Putamen (tissue), 1 donor: ENCODE results near the gene GALNT13.

Experiments used
- DNase-seq: peaks from one replicate; pipeline ENCODE4 v3.0.0-alpha.2; 2016; ENCODE audit warnings: low spot score

GALNT13 gene

DNA sequence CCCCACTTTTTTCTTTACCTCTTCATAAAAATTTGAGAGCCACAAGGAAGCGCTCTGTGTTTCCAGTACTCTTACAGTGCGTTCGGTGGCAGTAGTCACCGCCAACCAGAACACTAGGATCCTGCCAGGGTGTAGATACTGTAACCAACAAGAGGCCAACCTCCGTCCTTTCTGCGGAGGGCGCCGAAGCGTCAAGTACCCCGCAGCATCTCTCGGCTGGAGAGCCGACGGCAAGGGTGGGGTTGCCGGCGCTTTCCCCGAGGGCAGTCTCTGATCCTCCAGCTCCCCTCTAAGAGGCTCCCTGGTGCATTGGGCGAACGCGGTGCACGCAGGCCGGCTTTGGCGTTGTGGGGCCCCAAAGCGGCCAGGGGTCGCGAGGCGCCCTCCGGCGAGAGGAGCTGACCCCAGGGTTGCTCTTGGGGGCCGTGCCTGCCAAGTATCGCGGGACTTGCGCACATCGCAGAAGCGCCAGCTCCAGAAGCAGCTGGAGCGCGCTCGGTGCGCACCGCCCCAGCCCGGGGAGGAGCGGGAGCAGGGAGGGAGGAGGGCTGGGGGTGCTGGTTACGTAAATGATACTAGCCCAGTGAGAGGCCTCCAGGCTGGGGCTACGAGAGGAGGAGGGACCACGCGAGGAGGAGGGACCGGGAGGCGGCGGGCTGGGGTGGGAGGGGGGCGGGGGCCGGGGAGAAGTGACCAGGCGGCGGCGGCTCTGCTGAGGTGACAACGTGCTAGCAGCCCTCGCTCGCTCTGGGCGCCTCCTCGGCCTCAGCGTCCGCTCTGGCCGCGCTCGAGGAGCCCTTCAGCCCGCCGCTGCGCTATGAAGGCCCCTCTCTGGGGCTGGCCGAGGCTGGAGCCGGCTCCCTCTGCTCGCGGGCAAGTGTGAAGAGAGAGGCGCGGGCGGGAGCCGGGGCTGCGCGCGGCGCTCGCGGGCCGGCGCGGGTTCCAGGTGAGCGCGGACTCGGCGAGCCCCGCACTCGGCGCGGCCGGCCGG lies at the start of gene GALNT13:
Gene GALNT13 (plus strand): TSS at position 692 of the 991 bp plus-strand sequence.
- peak; percentile 94 for DNase-seq

- no peak for DNase-seq
Measured at GRCh38 chr2:153823880-153824279, 47.8 kb upstream of the GALNT13 start.

GRCh38 chr2:153828335-153828734 lies 43.4 kb upstream of the GALNT13 start:
- no peak for DNase-seq

DNA sequence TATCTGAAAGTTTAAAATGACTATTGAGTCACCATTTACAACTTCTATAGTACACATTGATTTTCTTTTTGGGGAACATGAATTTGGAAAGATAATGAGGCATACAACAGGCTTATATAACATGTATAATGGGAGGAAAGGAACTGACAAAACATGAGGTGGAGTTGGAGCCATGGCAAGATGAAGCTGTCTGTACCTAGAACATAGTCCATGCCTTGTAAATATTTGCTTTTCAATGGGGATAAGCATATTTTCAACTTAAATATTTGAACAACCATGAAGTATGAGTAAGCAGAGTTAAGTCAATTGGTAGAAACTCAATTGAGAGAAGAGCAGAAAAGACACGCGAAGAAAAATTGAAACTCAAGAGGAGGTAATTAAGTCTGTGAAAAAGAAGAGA lies 37.1 kb upstream of the GALNT13 start:
- DNase-seq = no peak

GRCh38 chr2:153858250-153858649 lies 13.5 kb upstream of the GALNT13 start:
- no peak for DNase-seq

- DNase-seq = no peak
Measured at GRCh38 chr2:153864022-153864421, 7.7 kb upstream of the GALNT13 start.

DNA sequence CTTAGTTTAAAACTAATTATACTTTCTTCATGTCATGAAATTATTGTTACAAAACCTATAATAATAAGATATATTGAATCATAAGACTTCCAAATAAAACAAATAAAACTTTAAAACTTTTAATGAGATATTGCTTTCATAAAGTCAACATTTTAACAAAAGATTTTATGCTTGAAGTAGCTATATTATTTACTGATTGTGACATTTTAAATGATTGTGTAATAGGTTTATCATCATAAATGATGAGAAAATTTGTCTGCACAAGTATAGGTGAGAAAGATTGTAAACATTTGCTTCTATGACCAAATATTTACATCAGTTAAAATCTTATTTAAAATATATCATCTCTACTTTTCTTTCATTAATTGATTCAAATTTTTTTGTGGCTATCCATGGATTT lies 5.1 kb upstream of the GALNT13 start:
- no peak for DNase-seq

GRCh38 chr2:153870308-153870707 lies 1.4 kb upstream of the GALNT13 start:
- DNase-seq = peak; percentile 33

DNA sequence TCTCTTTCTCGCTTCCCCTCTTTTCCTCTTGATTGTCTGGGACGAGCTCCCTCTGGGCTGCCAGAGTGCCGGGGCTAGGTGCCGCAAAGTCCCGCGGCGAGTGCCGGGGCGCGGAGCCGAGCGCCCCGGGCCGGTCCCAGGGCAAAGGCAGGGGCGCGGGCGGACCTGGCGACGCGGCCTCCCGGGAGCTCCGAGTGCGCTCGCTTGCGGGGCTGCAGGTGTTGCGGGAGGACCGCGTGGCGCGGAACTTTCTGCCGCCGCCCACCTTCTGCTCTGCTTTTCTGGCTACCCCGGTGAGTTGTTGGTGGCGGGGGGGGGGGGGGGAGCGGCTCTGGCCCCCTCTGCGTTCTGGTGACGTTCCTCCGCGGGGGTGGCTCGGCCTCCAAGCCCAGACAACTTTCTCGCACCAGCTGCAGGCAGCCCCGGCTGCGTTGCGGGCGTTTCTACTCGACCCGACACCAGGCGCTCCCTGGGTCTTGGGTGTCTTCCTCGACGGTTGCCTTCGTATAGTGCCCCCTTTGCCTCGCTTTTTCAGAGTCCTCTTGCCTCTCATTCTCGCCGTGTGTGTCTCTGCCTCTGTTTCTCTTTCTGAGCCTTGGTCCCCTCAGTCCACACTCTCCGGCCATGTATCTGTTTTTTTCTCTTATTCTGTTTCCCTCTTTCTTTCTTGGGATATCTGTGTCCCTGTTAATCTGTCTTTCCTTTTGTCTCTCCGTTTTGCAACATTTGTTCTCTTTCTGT lies 759 bp downstream of the GALNT13 start:
- peak; percentile 33 for DNase-seq

DNA sequence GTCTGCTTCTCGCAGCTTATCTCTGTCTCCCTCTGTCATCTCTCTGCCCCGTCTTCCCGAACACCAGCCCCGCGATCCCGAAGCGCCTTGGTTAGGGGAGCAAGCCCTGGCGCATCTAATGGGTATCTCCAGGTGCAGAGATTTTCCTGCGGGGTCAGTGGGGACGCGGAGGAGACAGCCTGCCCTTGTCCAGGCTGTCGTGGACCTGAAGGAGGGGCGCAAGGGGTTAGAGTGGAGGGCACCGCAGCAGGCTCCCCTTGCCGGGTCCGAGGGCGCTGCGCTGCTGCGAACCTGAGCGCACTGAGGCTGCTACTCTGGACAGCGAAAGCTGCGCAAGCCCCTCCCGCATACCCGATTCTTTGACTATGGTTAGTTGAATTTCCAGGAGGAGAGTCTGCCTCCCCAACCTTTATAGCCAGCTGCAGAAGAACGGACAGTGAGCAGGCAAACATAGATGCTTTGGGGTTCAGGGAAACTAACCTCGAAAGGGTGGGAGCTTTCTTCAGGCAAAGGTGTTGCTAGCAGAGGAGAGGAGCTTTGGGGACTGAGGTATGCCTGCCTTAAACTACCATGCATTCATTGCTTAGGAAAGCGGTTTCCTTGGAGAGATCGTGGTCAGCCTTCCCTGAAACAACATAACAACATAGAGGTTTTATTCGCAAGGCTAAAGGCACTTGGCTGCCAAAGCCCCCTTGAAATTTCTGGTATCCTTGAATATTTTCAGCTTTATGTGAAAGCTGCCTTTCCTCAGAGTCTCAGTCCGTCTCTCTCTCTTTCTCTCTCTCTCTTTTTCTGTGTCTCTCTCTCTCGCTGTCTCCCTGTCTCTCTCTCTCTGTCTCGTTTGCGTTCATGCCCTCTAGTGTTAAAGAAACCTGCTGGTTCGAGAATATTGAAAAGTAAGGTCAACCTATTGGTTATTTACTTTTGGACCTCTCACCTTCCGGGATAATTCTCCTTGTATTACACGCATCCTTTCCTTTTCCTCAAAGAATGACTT lies 1.6 kb downstream of the GALNT13 start:
- peak; percentile 18 for DNase-seq

- DNase-seq = no peak
Measured at GRCh38 chr2:153875801-153876466, 4.2 kb downstream of the GALNT13 start.

GRCh38 chr2:153880926-153881325 lies 9.2 kb downstream of the GALNT13 start:
- no peak for DNase-seq

DNA sequence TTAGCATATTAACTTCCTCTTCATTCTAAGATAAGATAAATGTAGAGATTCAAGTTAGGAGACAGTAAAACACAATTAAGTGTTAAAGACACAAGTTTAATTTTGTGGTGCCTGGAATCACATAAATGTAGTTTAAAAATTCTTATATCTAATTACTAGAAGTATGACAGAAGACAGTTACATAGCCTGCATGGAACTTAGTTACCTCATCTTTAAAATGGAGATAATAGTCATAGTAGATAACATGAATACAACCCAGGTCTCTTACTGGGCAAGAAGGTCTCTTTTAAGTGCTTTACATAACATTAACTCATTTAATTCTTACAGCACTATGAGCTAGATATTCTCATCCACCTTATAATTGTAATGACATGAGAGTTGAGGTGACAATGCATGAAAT lies 15.1 kb downstream of the GALNT13 start:
- no peak for DNase-seq

DNA sequence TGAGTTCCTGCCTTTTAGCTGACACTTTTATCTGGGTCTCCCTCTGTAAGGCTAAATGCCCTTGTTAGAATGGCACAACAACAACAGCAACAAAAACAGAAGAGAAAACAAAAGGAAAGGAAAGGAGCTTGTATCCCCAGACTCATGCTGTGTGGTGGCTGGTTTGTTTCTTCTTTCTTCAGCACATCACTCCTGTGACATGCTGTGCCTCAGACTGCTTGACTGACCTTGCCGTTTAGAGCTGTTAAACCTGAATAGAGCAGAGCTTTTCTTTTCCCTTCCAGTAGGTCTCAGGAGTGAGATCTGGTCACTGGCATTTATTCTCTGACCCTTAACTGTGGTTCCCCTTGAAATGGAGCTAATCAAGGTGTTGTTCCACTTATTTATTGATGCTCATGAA lies 18.9 kb downstream of the GALNT13 start:
- DNase-seq = no peak

GRCh38 chr2:153891051-153891450 lies 19.3 kb downstream of the GALNT13 start:
- no peak for DNase-seq

GRCh38 chr2:153912798-153913396 lies 41.2 kb downstream of the GALNT13 start:
- DNase-seq = no peak

DNA sequence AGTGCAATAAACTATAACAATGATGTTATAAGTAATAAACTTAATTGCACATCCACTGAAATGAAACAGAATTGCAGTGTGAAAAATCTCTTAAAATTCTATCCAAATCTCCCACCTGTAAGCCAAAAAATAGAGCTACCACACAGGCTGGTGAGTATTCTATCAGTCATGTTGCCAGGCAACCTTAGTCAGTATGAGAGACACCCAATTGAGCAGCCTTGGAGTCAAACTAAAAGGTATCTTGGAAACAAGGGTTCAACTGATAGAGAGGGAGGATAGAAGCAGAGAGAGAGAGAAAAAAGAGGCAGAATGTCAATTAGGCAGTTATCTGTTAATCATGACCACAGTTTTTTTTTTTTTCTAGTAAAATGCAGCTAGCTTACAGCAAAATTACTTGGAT lies 45.8 kb downstream of the GALNT13 start:
- DNase-seq = peak; percentile 14

DNA sequence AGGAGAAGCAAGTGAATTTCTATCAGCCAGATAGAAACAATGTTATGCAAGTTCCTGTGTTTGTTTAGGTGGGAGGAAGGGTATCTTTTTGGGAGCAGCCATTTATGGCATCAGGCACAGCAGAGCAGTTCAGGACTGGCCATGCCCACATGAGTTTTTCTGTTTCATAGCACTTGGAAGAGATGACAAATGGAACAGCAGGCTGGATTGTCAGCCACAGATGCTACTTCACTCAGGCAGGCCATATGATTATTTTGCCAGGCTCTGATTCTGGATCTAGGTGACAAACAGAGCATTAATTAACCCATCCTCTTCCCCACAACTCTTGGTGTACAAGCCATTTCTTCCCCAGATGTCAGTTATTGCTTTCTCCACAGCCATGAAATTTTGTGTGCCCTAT lies 63.8 kb downstream of the GALNT13 start:
- no peak for DNase-seq

GRCh38 chr2:153939124-153939796 lies 67.5 kb downstream of the GALNT13 start:
- DNase-seq = no peak

GRCh38 chr2:153940511-153940910 lies 68.8 kb downstream of the GALNT13 start:
- DNase-seq = no peak
